HG02798 (cell line): ENCODE results near the gene ACO2.
"Not testable (repeated sequence)": the region's sequence is repeated elsewhere in the genome, so short reads cannot be mapped to it uniquely, and the experiment has no call there.

Experiments used
- ATAC-seq: cut with Tn5 transposase; IDR thresholded peaks from one replicate; pipeline ENCODE4 v1.9.1; 2021; ENCODE audit warnings: mild to moderate bottlenecking; ENCODE audit not compliant: unreplicated experiment, poor library complexity

ACO2 gene

DNA sequence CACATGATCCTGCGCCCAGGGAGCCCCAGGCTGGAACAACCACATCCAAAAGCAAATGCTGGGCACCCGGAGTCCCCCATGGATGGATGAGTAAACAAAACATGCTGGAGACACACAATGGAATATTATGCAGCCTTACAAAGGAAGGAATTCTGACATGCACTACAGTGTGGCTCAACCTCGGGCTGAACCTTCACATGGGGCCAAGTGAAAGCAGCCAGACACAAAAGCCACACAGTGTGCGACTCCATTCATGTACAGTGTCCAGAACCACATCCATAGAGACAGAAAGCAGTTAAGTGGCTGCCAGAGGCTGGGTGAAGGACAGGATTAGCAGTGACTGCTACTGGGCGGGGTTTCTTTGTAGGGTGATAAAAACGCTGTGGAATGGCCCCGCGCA is 65.3 kb downstream of the ACO2 start:
- ATAC-seq = no peak

DNA sequence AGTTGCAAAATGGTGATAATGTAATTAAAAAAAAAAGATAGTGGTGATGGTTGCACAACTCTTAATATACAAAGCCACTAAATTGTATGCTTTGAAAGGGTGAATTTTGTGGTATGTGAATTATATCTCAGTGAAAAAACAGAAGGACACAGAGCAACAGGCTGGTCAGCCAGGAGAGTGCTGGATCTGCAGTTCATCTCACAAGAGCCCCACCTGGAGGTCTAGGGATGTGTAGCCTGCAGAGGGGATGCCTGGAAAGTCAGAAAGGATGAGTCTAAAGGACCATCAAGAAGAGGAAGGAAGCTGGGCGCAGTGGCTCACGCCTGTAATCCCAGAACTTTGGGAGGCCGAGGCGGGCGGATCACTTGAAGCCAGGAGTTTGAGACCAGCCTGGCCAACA is 66.3 kb downstream of the ACO2 start:
- no peak for ATAC-seq

DNA sequence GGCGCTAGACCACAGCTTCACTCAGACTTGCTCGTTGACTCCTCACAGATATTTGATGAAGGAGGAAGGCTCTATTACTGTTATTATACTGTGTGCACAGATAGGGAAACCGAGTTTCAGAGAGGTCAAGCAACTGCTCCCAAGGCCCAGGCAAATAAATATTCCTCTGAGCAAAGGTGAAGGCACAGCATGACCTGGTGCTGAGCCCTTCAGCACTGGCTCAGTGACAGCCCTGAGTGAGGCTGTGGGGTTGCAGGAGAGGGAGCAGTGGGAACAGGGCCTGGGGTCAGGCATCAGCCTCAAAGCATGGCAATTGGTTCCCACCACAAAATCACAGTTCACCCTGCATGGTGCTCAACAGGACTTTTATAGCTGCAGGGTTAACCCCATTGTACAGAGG is 68.3 kb downstream of the ACO2 start:
- ATAC-seq = no peak

DNA sequence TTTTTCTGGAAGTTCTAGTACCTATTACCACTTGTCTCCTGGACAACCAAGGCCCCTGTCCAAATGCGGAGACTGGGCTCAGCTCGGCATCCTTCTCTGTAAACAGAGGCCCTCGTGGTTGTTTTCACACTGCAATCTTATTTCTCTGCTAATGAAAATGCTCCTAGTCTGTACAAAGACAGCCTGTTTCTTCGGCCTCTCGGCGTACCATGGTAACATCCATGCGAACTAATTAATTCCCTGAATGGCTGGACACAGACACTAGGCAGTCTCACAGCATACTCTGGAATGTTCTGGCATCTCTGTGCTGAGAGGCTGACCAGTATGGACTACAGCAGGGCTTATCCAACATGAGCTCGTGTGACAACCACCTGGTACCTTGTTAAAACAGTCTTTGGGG is 69.7 kb downstream of the ACO2 start:
- ATAC-seq = no peak

DNA sequence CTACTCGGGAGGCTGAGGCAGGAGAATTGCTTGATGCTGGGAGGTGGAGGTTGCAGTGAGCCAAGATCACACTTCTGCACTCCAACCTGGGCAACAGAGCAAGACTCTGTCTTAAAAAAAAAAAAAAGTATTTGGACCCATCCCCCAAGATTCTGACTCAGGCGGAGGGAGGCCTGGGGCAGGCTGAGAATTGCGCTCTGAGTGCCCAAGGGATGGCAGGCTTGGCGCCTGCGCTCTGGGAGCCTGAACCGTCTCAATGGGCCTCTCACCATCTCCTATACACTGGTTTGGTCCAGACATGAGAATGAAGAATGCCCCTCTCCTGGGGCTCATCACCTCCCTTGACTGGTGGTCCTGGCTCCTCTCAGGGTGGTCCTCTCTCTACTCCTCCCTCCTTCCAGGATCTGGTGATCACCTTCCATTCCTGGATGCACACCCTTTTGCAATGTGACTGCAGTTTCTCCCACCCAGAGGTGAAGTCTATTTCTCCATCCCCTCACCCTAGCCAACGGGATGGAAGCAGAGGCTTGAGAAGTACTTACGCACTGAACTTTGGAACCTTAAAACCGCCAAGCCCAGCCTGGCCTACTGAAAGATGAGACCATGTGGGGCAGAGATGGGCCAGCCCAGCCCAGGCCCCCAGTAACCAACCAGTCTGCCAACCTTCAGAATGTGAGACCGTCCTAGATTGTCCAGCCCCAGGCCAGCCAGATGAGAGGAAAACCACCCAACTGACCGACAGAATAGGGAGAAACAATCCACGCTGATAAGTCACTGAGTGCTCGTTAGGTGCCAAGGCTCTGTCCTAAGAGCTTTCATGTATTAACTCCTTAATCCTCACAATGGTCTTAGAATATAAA is 70.5 kb downstream of the ACO2 start:
- ATAC-seq = no peak

DNA sequence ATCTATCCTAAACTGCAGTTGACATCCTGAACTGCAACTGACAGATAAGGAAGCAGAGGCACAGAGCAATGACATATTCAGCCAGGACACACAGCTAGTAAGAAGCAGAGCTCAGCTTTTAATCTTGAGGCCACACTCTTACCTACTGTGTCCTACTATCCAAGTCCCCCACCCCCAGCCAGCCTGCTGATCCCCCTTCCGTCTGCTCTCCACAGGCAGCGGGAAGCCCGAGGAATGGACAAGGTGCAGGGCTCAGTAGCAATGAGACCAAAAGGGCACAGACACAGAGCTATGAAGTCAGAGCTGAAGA is 71.0 kb downstream of the ACO2 start:
- ATAC-seq = no peak

DNA sequence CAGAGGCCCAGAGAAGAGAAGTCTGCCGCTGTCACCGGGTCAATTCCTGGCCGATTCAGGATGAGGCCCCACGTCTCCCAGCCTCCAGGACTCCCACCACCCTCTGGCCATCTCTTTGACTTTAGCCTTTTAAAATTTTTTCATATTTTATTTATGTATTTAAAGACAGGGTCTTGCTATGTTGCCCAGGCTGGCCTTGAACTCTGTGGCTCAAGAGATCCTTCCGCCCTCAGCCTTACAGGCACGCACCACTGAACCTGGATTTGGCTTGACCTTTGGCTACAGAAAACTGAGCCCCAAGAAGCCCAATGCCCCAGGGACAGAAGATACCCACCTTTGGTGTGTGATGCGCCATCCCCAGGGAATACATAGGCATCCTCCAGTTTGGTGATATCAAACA is 71.4 kb downstream of the ACO2 start:
- ATAC-seq = no peak

DNA sequence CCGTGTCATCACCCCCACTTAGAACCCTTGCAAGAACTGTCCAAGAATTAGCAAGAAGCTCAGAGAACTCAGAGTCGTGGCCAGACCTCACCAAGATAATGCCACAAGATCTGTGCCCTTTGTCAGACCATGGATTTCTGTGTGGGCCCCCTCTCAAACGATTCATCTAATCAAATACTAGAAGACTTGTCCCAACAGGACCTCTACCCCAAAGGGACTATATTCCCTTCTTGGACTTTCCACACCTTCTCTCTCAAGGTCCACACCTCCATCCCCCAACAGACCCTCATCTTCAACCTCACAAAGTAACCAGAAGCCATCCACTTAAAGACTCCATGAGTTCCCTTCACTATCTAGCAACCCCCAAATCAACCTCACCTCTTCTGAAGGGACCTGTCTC is 72.6 kb downstream of the ACO2 start:
- ATAC-seq = no peak

DNA sequence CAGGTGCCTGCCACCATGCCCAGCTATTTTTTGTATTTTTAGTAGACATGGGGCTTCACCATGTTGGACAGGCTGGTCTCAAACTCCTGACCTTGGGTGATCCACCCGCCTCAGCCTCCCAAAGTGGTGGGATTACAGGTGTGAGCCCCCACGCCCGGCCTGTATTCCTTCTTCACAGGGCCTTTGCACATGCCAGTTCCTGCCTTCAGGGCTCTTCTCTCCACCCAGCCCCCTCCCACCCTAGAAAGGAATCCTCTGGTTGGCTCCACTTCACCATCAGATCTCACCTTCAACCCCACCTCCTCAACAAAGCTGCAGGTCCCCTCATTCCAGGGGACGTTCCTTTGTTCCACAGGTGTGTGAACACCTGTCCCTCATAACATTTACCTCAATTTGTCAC is 73.3 kb downstream of the ACO2 start:
- no peak for ATAC-seq

DNA sequence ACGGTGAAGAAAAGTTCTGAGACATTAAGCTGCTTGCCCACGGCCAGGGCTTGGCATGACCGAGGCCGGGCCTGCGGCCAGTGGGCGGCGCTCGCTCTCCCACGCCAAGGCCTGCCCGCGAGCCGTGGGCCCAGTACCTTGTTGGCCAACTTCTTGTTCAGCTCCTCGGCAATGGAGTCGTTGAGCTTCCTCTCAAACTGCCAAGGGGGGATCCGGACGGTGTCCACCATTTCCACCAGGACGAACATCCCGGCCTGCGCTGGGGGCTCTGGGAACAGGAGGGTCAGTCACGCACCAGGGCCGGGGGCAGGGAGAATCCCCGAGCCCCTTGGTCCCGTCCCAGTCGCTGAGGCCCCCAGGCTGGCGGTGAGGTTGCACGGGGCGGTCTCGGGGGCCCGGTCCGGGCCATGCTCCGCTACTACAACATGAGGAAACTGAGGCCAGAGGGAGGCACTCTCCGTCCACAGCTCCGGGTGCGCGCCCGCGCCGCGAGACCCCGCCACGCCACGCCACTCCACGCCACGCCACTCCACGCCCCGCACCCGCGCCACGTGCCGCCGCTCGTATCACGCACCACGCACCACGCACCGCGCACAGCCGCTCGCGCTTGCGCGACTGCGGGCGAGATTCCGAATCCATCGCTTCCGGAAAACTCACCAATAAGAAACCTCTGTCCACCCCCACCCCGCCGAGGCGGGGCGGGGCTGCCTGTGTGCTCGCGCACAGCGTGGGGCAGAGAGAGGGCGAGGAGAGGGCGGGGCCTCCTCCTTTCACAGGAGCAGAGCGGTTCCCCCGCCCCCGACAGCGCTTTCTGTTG is 75.1 kb downstream of the ACO2 start, which contains the start of gene POLR3H:
POLR3H (minus strand) TSS at position 617 of the 817 bp plus-strand sequence; CDS start at position 248, 369 bp downstream.
- ATAC-seq = peak; percentile 96

DNA sequence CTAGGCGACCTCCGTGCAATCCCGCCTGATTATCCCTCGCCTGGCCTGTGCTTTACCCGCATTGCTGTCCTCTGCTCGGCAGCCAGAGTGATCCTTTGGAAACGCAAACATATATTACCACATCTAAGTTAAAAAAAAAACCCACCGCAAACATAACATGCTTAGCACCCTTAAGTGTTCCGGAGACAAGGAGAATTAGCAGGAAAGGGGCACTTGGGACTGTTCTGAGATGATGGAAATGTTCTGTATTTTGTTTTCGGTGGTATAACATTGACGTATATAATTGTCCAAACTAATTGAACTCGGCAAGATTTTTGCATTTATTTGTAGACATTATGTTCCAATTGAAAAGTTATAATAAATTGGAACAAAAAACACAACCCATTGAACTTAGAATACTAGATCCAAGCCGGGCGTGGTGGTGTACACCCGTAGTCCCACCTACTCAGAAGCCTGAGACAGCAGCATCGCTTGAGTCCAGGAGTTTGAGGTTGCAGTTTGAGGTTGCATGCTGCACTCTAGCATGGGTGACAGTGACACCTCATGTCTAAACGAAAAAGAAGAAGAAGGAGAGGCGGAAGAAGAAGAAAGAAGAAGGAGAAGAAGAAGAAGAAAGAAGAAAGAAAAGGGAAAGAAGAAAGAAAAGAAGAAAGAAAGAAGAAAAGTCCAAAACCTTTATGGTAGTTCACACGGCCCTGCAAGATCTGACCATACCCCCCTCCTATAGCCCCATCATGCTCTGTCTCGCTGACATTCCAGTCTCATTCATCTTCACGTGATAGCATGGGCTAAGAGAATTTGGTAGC is 76.0 kb downstream of the ACO2 start:
- no peak for ATAC-seq

DNA sequence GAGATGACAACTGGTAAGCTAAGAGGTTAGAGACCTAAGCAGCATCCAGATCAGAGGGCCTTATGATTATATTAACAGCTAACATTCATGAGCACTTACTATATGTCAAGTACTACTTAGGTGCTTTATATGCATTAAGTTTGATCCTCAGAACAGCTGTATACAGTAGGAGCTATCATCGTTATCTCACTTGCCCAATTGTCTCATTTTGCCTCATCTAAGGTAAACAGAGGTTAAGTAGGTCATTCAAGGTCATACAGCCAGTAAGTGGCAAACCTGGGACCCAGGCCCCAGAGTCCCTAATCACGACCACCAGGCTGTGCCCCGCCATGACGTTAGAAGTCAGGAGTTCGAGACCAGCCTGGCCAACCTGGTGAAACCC is 79.9 kb downstream of the ACO2 start:
- ATAC-seq = no peak

DNA sequence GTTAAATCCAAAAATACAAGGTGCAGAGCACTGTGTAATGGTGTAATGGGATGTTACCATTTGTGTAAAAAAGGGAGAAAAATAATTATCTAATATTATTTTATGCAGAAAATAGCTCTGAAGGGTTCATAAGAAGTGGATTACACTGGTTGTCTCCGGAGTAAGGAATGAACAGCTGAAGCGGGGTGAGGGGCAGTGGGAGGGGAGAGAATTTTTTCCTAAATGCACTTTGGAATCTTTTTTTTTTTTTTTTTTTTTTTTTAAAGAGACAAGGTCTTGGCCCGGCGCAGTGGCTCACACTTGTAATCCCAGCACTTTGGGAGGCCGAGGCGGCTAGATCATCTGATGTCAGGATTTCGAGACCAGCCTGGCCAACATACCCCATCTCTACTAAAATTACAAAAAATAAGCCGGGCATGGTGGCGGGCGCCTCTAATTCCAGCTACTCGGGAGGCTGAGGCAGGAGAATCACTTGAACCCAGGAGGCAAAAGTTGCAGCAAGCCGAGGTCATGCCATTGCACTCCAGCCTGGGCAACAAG is 82.1 kb downstream of the ACO2 start:
- no peak for ATAC-seq

DNA sequence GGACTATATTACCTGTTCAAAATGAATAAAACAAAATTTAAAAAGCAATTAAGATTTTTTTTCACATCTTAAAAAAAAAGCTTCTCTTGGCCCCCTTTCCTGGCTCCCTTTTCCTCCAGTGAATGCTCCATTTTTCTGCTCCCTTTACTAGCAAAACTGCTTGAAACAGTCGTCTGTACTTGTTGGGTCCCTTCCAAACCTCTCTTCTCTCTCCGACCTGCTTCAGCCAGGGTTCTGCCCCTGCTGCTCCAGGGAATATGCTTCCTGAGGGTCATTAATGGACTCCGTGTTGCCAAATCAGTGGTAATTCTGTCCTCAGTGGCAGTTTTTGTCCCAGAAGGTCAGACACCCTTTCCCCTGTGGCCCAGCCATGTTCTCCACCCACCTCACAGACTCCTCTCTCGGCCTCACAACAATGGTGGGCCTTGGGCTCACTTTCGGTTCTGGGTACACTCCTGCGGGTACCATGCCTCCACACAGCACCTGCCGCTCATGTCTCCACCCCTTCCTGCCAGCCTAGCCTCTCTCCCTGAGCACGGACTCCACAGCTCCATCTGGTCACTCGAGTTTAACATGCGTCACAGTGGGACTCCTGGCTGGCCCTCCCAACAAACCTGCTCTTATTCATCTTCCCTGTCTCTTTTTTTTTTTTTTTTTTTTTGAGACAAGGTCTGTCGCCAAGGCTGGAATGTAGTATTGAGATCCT is 83.1 kb downstream of the ACO2 start:
- ATAC-seq = no peak

DNA sequence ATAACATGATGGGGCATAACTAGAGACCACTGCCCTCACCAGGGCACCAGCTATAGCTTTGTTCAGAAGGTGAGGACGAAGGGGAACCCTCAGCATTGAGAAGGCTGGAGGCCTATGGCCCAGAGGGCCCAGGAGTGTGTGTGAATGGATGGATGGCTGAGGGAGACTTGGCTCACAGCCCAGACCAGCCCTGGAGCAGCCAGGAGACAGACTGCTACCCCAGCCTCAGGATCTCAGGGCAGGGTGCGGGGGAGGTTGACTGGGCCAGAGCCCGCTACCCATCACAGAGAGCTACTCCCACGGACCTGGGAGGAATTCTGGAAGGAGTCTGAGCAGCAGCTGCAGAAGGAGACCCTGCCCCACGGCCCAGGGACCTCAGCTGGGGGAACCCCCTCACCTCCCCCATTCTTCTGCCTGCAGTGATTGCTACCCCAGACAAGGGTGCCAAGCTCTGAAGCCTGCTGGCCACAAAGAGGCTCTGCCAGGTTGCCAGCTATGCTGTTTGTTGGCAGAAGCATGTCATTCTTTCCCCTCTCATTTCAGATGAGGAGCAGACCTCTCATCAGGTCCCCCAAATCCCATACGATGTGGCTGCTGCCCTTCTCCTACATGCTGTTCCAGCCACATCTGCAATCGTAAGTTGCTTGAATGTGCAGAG is 86.5 kb downstream of the ACO2 start:
- no peak for ATAC-seq

DNA sequence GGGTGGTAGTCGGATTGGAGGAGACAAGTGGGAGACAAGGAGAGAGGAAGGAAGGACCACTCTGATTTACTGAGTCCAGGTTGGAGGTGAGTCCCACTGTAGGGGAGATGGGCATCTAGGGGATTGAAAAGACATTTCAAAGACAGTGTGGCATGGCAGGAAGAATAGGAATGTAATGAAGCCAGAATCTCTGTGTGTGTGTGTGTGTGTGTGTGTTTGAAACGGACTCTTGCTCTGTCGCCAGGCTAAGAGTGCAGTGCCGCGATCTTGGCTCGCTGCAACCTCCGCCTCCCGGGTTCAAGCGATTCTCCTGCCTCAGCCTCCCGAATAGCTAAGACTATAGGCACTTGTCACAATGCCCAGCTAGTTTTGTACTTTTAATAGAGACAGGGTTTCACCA is 87.6 kb downstream of the ACO2 start:
- no peak for ATAC-seq

DNA sequence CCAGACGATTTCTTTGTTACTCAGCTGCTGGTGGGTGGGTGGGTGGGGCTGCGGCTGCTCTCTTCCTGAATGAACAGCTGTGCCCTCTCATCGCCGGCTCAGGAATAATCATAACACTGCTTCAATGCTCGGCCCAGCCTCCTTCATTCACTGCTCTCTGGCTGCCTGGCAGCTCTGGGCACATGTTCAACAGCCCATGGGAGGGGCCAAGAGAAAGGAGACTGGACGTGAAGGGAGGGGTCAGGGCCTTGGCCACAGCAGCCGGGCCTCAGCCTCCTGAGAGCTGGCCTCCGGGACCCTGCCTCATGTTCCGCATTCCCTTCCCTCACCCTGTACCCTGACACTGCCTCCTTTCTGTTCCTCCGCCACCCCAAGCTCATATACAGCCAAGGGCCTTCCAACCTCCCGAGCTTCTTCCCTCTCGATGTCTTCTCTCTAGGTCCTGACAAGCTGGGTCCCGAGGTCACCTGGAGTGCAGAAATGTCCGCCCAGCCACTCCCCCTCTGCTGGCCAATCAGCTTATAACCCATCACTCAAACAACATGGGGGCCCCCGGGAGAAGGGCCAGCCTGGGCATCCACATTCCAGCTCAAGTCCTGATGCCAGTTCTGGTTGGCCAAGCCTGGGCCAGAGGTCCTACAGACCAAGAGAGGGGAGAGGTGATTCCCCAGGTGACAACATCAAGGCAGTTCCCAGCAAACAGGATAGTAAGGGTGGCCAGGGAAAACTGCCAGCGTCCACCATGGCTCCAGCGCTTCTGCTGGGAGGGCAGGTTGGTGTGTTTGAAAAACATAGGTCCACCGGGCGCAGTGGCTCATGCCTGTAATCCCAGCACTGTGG is 88.7 kb downstream of the ACO2 start:
- no peak for ATAC-seq

DNA sequence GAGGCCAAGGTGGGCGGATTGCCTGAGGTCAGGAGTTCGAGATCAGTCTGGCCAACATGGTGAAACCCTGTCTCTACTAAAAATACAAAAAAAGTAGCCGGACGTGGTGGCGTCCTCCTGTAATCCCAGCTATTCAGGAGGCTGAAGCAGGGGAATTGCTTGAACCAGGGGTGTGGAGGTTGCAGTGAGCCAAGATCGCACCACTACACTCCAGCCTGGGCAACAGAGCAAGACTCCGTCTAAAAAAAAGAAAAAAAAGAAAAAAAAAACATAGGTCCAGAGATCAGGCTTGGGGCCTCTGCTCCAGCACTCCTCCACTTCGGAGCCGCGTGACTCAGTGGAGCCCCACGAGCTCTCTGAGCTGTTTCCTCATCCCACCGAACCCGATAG is 89.3 kb downstream of the ACO2 start:
- ATAC-seq = not testable (repeated sequence)

DNA sequence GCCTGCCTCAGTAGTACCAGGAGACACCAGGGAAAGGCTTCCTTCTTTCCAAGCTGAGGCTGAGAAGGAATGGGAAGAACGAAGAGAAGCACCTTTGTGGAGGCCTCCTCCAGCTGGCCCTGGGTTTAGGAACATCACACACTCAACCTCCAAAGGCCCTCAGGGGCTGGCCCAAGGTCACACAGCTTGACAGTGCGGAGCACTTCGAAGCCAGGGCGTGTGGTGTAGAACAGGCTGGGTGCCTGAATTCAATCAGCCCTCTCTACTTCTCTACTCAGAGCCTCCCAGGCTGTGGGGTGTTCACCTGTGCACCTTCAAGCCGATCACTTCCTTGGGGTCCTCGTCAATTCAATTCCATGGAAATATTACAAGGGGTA is 91.2 kb downstream of the ACO2 start:
- ATAC-seq = no peak
